Trophoblast cell (in vitro differentiated cells and primary cell): ENCODE measurements around the gene TMEM89.
A peak's percentile ranks its signal among the peaks of the same experiment; 100 is the strongest.

ENCODE experiments used
- DNase-seq, 2 donors: peaks; one replicate each; pipeline ENCODE4 v3.0.0-alpha.2; 2016
- H2AFZ ChIP-seq: 2 replicates; pipeline ENCODE4 v1.6.1; 2013; ENCODE audit warnings: low read length, moderate library complexity, mild to moderate bottlenecking; ENCODE audit not compliant: insufficient read depth, poor library complexity
- H2AK5ac ChIP-seq: 2 replicates; pipeline ENCODE4 v1.6.1; 2013; ENCODE audit warnings: mild to moderate bottlenecking, low read length
- H2BK120ac ChIP-seq: 2 replicates; pipeline ENCODE4 v1.6.1; 2013; ENCODE audit warnings: low read length, mild to moderate bottlenecking, moderate library complexity; ENCODE audit not compliant: insufficient read depth, poor library complexity
- H2BK12ac ChIP-seq: 2 replicates; pipeline ENCODE4 v1.6.1; 2013; ENCODE audit warnings: mild to moderate bottlenecking, low read length, moderate library complexity
- H2BK5ac ChIP-seq: 2 replicates; pipeline ENCODE4 v1.6.1; 2013; ENCODE audit warnings: low read length, low read depth, moderate library complexity, mild to moderate bottlenecking; ENCODE audit not compliant: poor library complexity
- H3K14ac ChIP-seq: 2 replicates; pipeline ENCODE4 v1.6.1; 2013; ENCODE audit warnings: mild to moderate bottlenecking, low read length
- H3K18ac ChIP-seq: 2 replicates; pipeline ENCODE4 v1.6.1; 2013; ENCODE audit warnings: mild to moderate bottlenecking, low read length
- H3K23ac ChIP-seq: 2 replicates; pipeline ENCODE4 v1.6.1; 2013; ENCODE audit warnings: low read length
- H3K27ac ChIP-seq: 2 replicates; pipeline ENCODE4 v1.5.1; 2013; ENCODE audit warnings: low read depth, mild to moderate bottlenecking, inconsistent platforms, low read length, moderate library complexity
- H3K27me3 ChIP-seq: 2 replicates; pipeline ENCODE4 v1.6.1; 2013; ENCODE audit warnings: inconsistent platforms, mild to moderate bottlenecking, low read length, moderate library complexity; ENCODE audit not compliant: insufficient read depth
- H3K36me3 ChIP-seq, 2 experiments: 1 replicate in 1 of 2; 2 replicates in 1 of 2; pipeline ENCODE4 v1.6.1; 2013; ENCODE audit warnings: low read length in 2 of 2, mild to moderate bottlenecking in 2 of 2, moderate library complexity in 1 of 2; ENCODE audit not compliant: insufficient read depth in 2 of 2, control insufficient read depth in 1 of 2
- H3K4ac ChIP-seq: 2 replicates; pipeline ENCODE4 v1.6.1; 2013; ENCODE audit warnings: low read depth, mild to moderate bottlenecking, low read length, moderate library complexity
- H3K4me1 ChIP-seq, 2 experiments: 1 replicate in 1 of 2; 2 replicates in 1 of 2; pipeline ENCODE4 v1.6.1; 2013; ENCODE audit warnings: low read length in 2 of 2, mild to moderate bottlenecking in 2 of 2, moderate library complexity in 1 of 2; ENCODE audit not compliant: insufficient read depth in 2 of 2, control insufficient read depth in 1 of 2
- H3K4me2 ChIP-seq: 2 replicates; pipeline ENCODE4 v1.6.1; 2013; ENCODE audit warnings: inconsistent platforms, mild to moderate bottlenecking, low read length, moderate library complexity
- H3K4me3 ChIP-seq: 2 replicates; pipeline ENCODE4 v1.5.1; 2013; ENCODE audit warnings: mild to moderate bottlenecking, low read depth, low read length, inconsistent platforms
- H3K79me1 ChIP-seq: one replicate; pipeline ENCODE4 v1.6.1; 2013; ENCODE audit warnings: low read length
- H3K79me2 ChIP-seq: 2 replicates; pipeline ENCODE4 v1.6.1; 2013; ENCODE audit warnings: low read length, mild to moderate bottlenecking; ENCODE audit not compliant: control insufficient read depth, insufficient read depth, poor library complexity
- H3K9ac ChIP-seq: 2 replicates; pipeline ENCODE4 v1.6.1; 2013; ENCODE audit warnings: mild to moderate bottlenecking, low read length
- H3K9me3 ChIP-seq: 2 replicates; pipeline ENCODE4 v1.6.1; 2013; ENCODE audit warnings: low read depth, mild to moderate bottlenecking, control low read depth, inconsistent platforms, low read length; ENCODE audit not compliant: insufficient read depth
- H4K12ac ChIP-seq: 2 replicates; pipeline ENCODE4 v1.6.1; 2013; ENCODE audit warnings: low read depth, mild to moderate bottlenecking, low read length, moderate library complexity
- H4K8ac ChIP-seq: 2 replicates; pipeline ENCODE4 v1.6.1; 2013; ENCODE audit warnings: low read depth, mild to moderate bottlenecking, low read length, moderate library complexity
- H4K91ac ChIP-seq: one replicate; pipeline ENCODE4 v1.6.1; 2013; ENCODE audit warnings: low read depth, mild to moderate bottlenecking, low read length, moderate library complexity
- WGBS: extraction: QIAGEN DNeasy Blood & Tissue Kit; methylation state at CpG from one replicate; pipeline ENCODE4 v1.1.7; 2013; ENCODE audit warnings: missing lambda C conversion rate; ENCODE audit not compliant: insufficient read length, insufficient coverage; ENCODE audit errors: extremely low coverage; 5-methylcytosine and 5-hydroxymethylcytosine counted together

The TMEM89 gene

DNA sequence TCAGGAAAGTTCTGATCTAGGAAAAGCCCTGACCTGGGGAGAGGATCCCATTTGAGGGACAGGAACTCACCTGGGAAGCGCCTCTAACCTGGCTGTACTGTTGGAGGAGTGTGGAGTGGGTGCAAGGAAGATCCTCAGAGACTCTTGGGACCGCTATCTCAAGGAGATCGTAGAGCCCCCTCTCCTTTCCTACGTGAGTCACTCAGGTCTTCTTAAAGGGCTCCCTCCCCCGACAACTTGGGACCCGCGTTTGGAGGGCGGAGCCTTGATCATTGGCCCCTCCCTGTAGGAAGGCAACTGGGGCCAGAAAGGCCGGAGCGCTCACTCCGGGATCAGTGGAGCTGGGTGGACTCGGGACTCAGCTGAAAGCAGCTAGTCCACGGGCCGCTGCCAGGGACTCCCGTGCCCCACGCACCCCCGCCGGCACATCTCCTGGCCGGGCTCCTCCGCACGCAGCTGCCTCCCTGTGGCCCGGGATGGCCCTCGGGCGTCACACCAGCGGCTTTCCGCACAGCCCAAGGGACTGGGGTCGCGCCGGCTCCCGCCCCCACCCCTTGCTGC, 13.2 kb upstream of the TMEM89 start:
- Histone ChIP-seq H2BK12ac (peak overlapping the region; percentile 62), H3K27ac (peak overlapping the region; percentile 61), H2AK5ac (peak overlapping the region; percentile 67), H3K79me1 (peaks cover 9% of the 10 kb centered on the region), H2BK5ac (peak overlapping the region; percentile 34), H3K4ac (peak overlapping the region; percentile 66), H3K23ac (no peak overlapping the region), H3K18ac (peak overlapping the region; percentile 85), H4K91ac (peak overlapping the region; percentile 74), H3K4me3 (peak overlapping the region; percentile 88), H3K36me3 (peaks cover 38 to 42% of the 10 kb centered on the region in 2 experiments), H3K14ac (peak overlapping the region; percentile 93), H2AFZ (peak overlapping the region; percentile 77), H3K9ac (peak overlapping the region; percentile 80), H3K9me3 (peaks cover 4% of the 10 kb centered on the region), H3K27me3 (no peaks in the 10 kb centered on the region), H2BK120ac (peak overlapping the region; percentile 79), H3K79me2 (peaks cover 8% of the 10 kb centered on the region), H3K4me2 (peak overlapping the region; percentile 92), H3K4me1 (peaks cover 5 to 17% of the 10 kb centered on the region in 2 experiments), H4K12ac (peak overlapping the region; percentile 66), H4K8ac (peak overlapping the region; percentile 38)
- peak; percentile 15 to 46 for DNase-seq
- WGBS, result no CpG with 5 or more reads among the region's 30 CpGs

DNA sequence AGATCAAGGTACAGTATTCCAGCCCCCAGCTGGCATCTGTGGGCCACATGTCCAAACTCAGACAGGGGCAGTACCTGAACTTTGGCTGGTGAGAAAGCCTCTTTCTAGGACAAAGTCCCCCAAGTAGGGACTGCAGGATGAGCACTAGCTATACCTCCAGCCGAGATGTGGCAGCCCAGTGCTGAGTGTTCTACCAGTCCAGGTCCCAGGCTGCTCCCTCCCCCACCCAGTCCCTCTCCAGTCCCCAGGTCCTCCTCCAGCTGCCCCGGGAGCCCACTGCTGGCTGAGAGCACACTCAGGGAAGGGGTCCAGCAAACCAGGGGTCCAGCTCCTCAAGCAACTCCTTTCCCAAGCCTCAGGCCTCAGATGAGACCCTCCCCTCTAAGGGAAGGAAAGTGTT, 12.2 kb upstream of the TMEM89 start:
- no peak overlapping the region for H4K91ac ChIP-seq
- H4K8ac ChIP-seq, result no peak overlapping the region
- H3K36me3 ChIP-seq, result peaks cover 42 to 46% of the 10 kb centered on the region in 2 experiments
- H4K12ac ChIP-seq, result no peak overlapping the region
- WGBS, result no CpG with 5 or more reads among the region's 2 CpGs
- H3K4ac ChIP-seq, result no peak overlapping the region
- no peak overlapping the region for H3K4me3 ChIP-seq
- peaks cover 2% of the 10 kb centered on the region for H3K9me3 ChIP-seq
- DNase-seq, result no peak
- no peak overlapping the region for H3K9ac ChIP-seq
- H3K79me1 ChIP-seq, result peaks cover 9% of the 10 kb centered on the region
- no peak overlapping the region for H3K27ac ChIP-seq
- no peak overlapping the region for H2AK5ac ChIP-seq
- no peak overlapping the region for H3K4me2 ChIP-seq
- no peak overlapping the region for H2AFZ ChIP-seq
- no peak overlapping the region for H2BK12ac ChIP-seq
- H3K18ac ChIP-seq, result no peak overlapping the region
- H2BK5ac ChIP-seq, result no peak overlapping the region
- H3K23ac ChIP-seq, result no peak overlapping the region
- no peak overlapping the region for H2BK120ac ChIP-seq
- H3K79me2 ChIP-seq, result peaks cover 8% of the 10 kb centered on the region
- no peak overlapping the region for H3K14ac ChIP-seq
- H3K4me1 ChIP-seq, result peaks cover 5 to 17% of the 10 kb centered on the region in 2 experiments
- no peaks in the 10 kb centered on the region for H3K27me3 ChIP-seq

DNA sequence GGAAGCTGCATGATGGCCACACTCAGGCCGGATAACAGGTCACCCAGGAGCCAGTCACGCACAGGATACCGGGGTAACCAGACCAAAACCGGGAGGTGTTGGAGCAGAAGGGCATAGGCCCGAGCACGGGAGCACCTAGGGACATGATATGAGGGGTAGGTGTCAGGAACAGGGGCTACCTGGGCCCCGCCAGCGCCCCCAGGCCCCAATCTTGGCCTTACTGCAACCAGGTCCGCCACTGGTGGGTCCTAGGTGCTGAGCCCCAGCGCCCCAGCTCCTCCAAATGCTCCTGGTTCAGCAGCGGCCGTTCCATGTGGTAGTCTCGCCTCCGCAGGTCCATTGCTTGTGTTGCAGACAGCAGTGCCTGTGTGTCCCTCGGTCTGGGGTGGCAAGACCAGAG, 11.7 kb upstream of the TMEM89 start:
- H2BK5ac ChIP-seq, result no peak overlapping the region
- no peak overlapping the region for H3K4me2 ChIP-seq
- no peak overlapping the region for H4K8ac ChIP-seq
- DNase-seq, result no peak
- H3K9me3 ChIP-seq, result peaks cover 2% of the 10 kb centered on the region
- H3K9ac ChIP-seq, result no peak overlapping the region
- no peak overlapping the region for H2BK12ac ChIP-seq
- no peak overlapping the region for H2AK5ac ChIP-seq
- WGBS, result no CpG with 5 or more reads among the region's 15 CpGs
- no peaks in the 10 kb centered on the region for H3K27me3 ChIP-seq
- no peak overlapping the region for H3K23ac ChIP-seq
- H2BK120ac ChIP-seq, result no peak overlapping the region
- H3K36me3 ChIP-seq, result peaks cover 47 to 51% of the 10 kb centered on the region in 2 experiments
- H3K79me1 ChIP-seq, result peaks cover 9% of the 10 kb centered on the region
- H3K79me2 ChIP-seq, result peaks cover 8% of the 10 kb centered on the region
- H3K27ac ChIP-seq, result no peak overlapping the region
- no peak overlapping the region for H3K4me3 ChIP-seq
- H2AFZ ChIP-seq, result no peak overlapping the region
- no peak overlapping the region for H3K14ac ChIP-seq
- peaks cover 5 to 17% of the 10 kb centered on the region in 2 experiments for H3K4me1 ChIP-seq
- H4K12ac ChIP-seq, result no peak overlapping the region
- H3K18ac ChIP-seq, result no peak overlapping the region
- no peak overlapping the region for H4K91ac ChIP-seq
- H3K4ac ChIP-seq, result no peak overlapping the region

DNA sequence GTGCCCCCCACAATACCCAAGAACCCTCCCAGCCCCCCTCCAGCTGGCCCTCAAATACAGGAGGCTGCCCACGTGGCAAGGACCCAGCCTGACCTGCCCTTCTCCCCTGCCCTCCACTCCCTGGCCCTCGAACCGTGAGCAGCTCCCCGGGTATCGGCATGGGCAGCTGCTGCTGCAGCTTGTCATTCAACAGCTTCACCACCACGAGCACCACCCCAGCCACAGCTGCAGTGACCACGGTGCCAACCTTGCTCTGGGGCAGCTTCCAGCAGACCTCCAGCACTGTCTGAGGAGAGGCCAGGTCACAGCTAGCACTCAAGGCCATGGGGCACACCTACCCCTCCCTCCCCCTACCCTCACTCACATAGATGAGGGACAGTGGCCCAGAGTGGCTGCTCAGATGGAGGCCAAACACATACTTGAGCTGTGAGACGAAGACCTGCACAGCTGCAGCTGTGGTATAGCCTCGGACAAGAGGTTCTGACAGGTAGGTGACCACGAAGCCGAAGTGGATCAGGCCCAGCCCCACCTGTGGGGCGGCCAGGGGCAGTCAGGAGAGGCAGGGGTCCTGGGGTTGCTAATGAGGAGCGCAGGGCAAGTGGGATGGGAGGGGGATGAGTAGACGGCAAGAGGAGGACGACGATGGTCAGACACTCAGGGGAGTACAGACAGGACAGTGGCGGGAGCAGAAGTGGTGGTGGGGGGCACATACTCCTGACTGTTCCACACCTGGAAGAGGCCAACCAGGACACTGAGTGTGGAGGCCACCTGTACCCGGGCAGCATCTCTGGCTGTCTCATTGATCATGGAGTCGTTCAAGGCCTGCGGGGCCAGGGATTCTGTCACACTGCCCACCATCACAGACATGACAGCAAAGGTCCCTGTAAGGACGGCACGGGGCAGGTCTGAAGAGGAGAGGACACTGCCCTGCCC, 10.2 kb upstream of the TMEM89 start:
- Histone ChIP-seq H3K9me3 (peaks cover 2% of the 10 kb centered on the region), H2AK5ac (no peak overlapping the region), H3K79me1 (peaks cover 9% of the 10 kb centered on the region), H3K4me3 (no peak overlapping the region), H2BK12ac (no peak overlapping the region), H3K14ac (no peak overlapping the region), H3K4me1 (peaks cover 5 to 17% of the 10 kb centered on the region in 2 experiments), H3K23ac (no peak overlapping the region), H3K4me2 (no peak overlapping the region), H2BK120ac (no peak overlapping the region), H3K79me2 (peaks cover 8% of the 10 kb centered on the region), H2AFZ (no peak overlapping the region), H4K12ac (no peak overlapping the region), H3K18ac (no peak overlapping the region), H4K8ac (no peak overlapping the region), H4K91ac (no peak overlapping the region), H2BK5ac (no peak overlapping the region), H3K27ac (no peak overlapping the region), H3K36me3 (peaks cover 61 to 64% of the 10 kb centered on the region in 2 experiments), H3K4ac (no peak overlapping the region), H3K9ac (no peak overlapping the region), H3K27me3 (no peaks in the 10 kb centered on the region)
- WGBS, result no CpG with 5 or more reads among the region's 22 CpGs
- no peak for DNase-seq
